Osteocyte (in vitro differentiated cells): ENCODE measurements around the gene GAB2. TPM values are rescaled to one million over a fixed set of nuclear protein-coding genes. Genes with fewer than 3 reads are reported as not detected.
A peak's percentile ranks its signal among the peaks of the same experiment; 100 is the strongest.

ENCODE experiments used
- DNase-seq: peaks from one replicate; pipeline ENCODE4 v3.0.0; 2021; ENCODE audit warnings: mixed read lengths; ENCODE audit not compliant: unreplicated experiment; ENCODE audit errors: extremely low spot score
- H3K27ac Mint-ChIP-seq: one replicate; pipeline ENCODE4 v1.8.0; 2021; ENCODE audit warnings: mild to moderate bottlenecking, mixed read lengths; ENCODE audit not compliant: unreplicated experiment
- H3K27me3 Mint-ChIP-seq: one replicate; pipeline ENCODE4 v1.8.0; 2021; ENCODE audit warnings: mixed read lengths; ENCODE audit not compliant: unreplicated experiment
- H3K36me3 Mint-ChIP-seq: one replicate; pipeline ENCODE4 v1.8.0; 2021; ENCODE audit warnings: mixed read lengths; ENCODE audit not compliant: unreplicated experiment
- H3K4me1 Mint-ChIP-seq: one replicate; pipeline ENCODE4 v1.8.0; 2021; ENCODE audit warnings: mixed read lengths; ENCODE audit not compliant: unreplicated experiment
- H3K4me3 Mint-ChIP-seq: one replicate; pipeline ENCODE4 v1.8.0; 2021; ENCODE audit warnings: mild to moderate bottlenecking, moderate library complexity, mixed read lengths; ENCODE audit not compliant: unreplicated experiment
- H3K9me3 Mint-ChIP-seq: one replicate; pipeline ENCODE4 v1.8.0; 2021; ENCODE audit warnings: mixed read lengths; ENCODE audit not compliant: unreplicated experiment
- total RNA-seq: library from RNA; stranded (reverse); gene quantifications from 2 replicates; pipeline ENCODE4 v1.2.1, GENCODE V29; 2021
- TF ChIP-seq, protein P1 (sequence below): fragments of 200-600 bp; sonication (generic); IDR thresholded peaks from 2 replicates; pipeline ENCODE4 v1.5.0; 2021; ENCODE audit warnings: antibody characterized with exemption, mild to moderate bottlenecking, moderate library complexity

Gene GAB2
- total RNA-seq, 1 donor from 2014 or later, result 11.4 TPM

DNA sequence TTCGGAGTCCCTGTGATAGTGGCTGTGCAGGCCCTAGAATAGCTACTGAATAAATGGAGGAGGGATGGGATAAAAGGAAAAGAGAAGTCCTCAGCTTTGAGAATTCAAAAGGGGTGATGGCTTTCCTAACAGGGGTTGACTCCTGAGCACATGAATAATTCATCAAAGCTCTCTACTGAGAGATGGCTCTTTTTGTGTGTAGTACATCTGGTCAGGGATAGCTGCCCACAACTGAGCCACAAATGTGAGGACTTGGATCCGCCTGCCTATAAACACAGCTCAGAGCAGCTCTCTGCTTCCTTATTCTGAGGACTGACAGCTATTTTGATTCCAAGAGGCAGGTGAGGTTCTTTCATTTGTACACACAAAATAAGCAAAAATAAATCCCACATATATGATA is 146.6 kb downstream of the GAB2 start:
- Mint-ChIP-seq H3K36me3 (peaks cover 15% of the 10 kb centered on the region), H3K4me3 (no peak overlapping the region), H3K27ac (no peak overlapping the region)

DNA sequence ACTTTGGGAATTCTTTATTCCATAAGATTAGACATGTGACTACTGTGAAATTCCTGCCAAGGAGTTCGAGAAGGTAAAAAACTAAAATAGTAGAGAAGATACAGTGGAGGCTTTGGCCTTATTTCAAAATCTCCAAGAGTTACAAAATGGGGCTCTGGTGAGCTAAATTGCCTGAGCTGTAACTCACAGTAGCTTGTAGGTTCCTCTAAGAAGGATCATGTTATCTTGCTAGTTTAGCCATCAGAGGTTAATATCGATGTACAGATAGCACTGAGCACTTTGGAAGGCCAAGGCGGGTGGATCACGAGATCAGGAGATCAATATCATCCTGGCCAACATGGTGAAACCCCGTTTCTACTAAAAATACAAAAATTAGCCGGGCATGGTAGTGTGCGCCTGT is 147.8 kb downstream of the GAB2 start:
- DNase-seq, result no peak
- H3K27me3 Mint-ChIP-seq, result no peaks in the 10 kb centered on the region
- peaks cover 15% of the 10 kb centered on the region for H3K36me3 Mint-ChIP-seq
- H3K4me3 Mint-ChIP-seq, result no peak overlapping the region
- H3K4me1 Mint-ChIP-seq, result peaks cover 13% of the 10 kb centered on the region
- TF ChIP-seq, protein P1, sequence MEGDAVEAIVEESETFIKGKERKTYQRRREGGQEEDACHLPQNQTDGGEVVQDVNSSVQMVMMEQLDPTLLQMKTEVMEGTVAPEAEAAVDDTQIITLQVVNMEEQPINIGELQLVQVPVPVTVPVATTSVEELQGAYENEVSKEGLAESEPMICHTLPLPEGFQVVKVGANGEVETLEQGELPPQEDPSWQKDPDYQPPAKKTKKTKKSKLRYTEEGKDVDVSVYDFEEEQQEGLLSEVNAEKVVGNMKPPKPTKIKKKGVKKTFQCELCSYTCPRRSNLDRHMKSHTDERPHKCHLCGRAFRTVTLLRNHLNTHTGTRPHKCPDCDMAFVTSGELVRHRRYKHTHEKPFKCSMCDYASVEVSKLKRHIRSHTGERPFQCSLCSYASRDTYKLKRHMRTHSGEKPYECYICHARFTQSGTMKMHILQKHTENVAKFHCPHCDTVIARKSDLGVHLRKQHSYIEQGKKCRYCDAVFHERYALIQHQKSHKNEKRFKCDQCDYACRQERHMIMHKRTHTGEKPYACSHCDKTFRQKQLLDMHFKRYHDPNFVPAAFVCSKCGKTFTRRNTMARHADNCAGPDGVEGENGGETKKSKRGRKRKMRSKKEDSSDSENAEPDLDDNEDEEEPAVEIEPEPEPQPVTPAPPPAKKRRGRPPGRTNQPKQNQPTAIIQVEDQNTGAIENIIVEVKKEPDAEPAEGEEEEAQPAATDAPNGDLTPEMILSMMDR, result no peak
- H3K27ac Mint-ChIP-seq, result no peak overlapping the region
- peaks cover 7% of the 10 kb centered on the region for H3K9me3 Mint-ChIP-seq

More for the DNA sequence above, 146.6 kb downstream of the GAB2 start:
- H3K9me3 Mint-ChIP-seq, result peaks cover 7% of the 10 kb centered on the region
- TF ChIP-seq, protein P1, result no peak
- DNase-seq, result no peak
- H3K27me3 Mint-ChIP-seq, result no peaks in the 10 kb centered on the region
- H3K4me1 Mint-ChIP-seq, result peaks cover 13% of the 10 kb centered on the region

DNA sequence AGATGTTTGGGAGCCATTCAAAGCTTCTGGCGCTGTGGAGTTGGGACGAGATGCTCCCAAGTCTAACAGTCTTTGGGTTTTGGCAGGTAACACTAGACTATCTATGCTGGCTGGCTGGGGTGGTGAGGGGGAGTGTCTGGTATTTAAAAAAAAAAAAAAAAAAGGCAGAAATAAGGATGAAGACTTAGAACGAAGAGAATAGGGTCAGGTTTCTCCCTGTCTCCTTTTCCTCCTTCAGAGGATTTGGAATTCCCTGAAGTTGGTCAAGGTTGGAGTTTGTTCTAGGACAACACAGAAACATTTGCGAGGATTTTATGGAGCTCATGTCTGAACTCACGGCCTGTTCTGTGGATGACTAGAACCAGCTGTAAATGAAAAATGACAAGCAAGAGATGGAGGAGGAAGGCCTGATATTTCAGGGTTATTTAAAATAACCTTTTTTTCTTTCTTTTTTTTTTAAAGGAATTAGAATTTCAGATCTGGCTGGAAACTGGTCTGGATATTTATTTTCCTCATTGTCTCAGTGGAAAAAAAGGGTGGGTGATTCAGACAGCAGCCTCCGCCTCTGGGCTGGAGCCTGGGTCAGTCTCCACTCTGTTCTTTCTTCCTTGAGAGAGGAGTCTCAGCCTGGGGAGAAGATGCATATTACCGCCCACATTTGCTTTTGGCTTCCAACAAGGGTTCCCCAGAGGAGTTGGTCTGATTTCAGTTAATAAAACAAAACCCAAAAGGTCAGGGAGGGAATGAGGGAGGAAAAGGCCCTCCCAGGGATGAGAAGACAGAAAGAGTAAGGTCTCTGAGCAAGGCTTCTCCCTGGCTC is 148.8 kb downstream of the GAB2 start:
- Mint-ChIP-seq H3K27me3 (no peaks in the 10 kb centered on the region), H3K27ac (peak overlapping the region; percentile 70)

DNA sequence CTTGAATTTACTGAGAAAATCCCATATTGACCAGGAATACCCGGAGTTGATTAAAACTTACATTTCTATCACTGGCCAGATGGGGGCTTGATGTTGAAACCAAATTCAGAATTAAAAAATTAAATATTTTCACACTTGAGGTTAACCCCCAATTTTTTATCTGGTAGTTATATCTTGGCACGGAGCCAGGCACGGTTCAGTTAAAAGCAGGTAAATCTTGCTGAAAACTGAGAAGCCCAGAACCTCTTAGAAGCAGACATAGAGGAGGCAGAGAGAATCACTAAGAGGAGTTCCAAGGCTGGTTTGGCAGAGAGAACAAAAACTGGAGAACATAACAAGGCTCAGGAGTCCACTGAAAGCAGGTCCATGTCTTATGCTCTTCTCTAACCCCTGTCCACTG is 151.2 kb downstream of the GAB2 start:
- Mint-ChIP-seq H3K27ac (no peak overlapping the region), H3K4me3 (no peak overlapping the region), H3K9me3 (no peaks in the 10 kb centered on the region), H3K27me3 (no peaks in the 10 kb centered on the region), H3K36me3 (no peaks in the 10 kb centered on the region), H3K4me1 (peaks cover 13% of the 10 kb centered on the region)
- no peak for DNase-seq
- TF ChIP-seq, protein P1, result no peak

More for the DNA sequence above, 148.8 kb downstream of the GAB2 start:
- Mint-ChIP-seq H3K4me3 (no peak overlapping the region), H3K4me1 (peaks cover 13% of the 10 kb centered on the region), H3K36me3 (peaks cover 13% of the 10 kb centered on the region), H3K9me3 (peaks cover 7% of the 10 kb centered on the region)
- TF ChIP-seq, protein P1, result no peak
- DNase-seq, result no peak

DNA sequence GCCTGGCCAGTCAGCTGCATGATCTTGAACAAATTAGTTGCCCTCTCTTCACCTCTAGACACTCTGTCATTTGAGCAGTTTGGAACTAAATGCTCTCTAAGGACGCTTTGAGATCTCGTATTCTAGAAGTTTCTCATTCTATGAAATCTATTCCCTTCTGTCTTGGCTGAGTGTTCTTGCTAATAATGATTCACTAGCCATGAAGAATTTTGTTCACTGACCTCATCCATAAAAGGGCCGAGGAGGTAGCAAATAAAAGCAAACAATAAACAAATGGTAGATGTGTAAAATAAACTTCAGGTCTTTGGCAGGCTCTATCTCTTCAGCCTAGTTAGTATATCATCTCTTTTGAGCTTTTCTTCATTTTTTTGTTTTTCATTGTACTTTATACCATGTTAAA is 152.3 kb downstream of the GAB2 start:
- H3K9me3 Mint-ChIP-seq, result no peaks in the 10 kb centered on the region

More for the DNA sequence above, 152.3 kb downstream of the GAB2 start:
- no peak overlapping the region for H3K27ac Mint-ChIP-seq
- H3K4me1 Mint-ChIP-seq, result peaks cover 13% of the 10 kb centered on the region
- H3K4me3 Mint-ChIP-seq, result no peak overlapping the region
- DNase-seq, result no peak
- no peaks in the 10 kb centered on the region for H3K36me3 Mint-ChIP-seq
- no peaks in the 10 kb centered on the region for H3K27me3 Mint-ChIP-seq
- TF ChIP-seq, protein P1, result no peak
